Measurements from ENCODE around the gene CCDC159. TPM values are rescaled to one million over a fixed set of nuclear protein-coding genes. Genes with fewer than 3 reads are reported as not detected.

Gene CCDC159
- total and polyA plus RNA-seq, 2 of the 13 experiments (the other 11 are each of a cell fraction or from before 2014, with no cell fraction given): 1.7 to 6.3 TPM

DNA sequence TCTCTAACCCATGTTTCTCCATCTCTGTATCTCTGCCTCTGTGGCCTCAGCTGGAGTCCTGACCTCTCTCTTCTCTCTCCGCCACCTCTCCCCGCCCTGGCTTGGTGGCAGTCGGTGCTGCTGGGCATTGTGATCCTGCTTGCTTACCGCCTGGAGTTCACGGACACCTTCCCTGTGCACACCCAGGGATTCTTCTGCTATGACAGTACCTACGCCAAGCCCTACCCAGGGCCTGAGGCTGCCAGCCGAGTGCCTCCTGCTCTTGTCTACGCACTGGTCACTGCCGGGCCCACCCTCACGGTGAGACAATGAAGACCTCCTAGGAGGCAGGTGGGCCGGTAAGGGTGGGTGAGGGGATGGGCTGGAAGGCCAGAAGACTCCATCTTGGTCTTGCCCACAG, 13.1 kb downstream of the CCDC159 start:
- H3K4me3 ChIP-seq (replicated peaks in 1 of 3; ENCODE audit: insufficient read depth in 1 of 3, low read depth in 2 of 3, low read length in 3 of 3): no peak overlapping the region
- in situ Hi-C loops (cut with HindIII; ENCODE audit: extremely low pct_ligation_motif_present, low pct_unique_long_range_greater_than_20kb): no loop called here
- WGBS (ENCODE audit: low lambda C conversion rate): 92% methylated on average over 8 of the region's 11 CpGs
- H3K9ac ChIP-seq (ENCODE audit: insufficient read depth, low read depth, low read length): no peak overlapping the region
- intact Hi-C loops (cut with micrococcal nuclease; ENCODE audit: unreplicated experiment): no loop called here
- no peaks in the 10 kb centered on the region for H3K9me3 ChIP-seq (ENCODE audit: low read length)
- TF ChIP-seq AGO1 (IDR thresholded peaks at IDR 0.05; ENCODE audit: low read depth, low read length, poor library complexity, severe bottlenecking) (peak; percentile 42), AGO2 (optimal IDR thresholded peaks at IDR 0.05; ENCODE audit: low read depth, low read length) (peak; percentile 39), PRMT3 (CRISPR knock-in tag; IDR thresholded peaks at IDR 0.05; ENCODE audit: borderline replicate concordance, low read depth) (no peak), BCL3 (CRISPR knock-in tag; IDR thresholded peaks at IDR 0.05) (no peak)
- H3K4me1 ChIP-seq (ENCODE audit: insufficient read depth, low read length): peaks cover 10% of the 10 kb centered on the region
- no peaks in the 10 kb centered on the region for H3K27me3 ChIP-seq (ENCODE audit: control insufficient read depth in 1 of 2, insufficient read depth in 2 of 2, low read length in 2 of 2)
- FAIRE-seq (no peak), DNase-seq (ENCODE audit: low spot score) (no peak), ATAC-seq (no peak)
- no TSS peak for BruUV-seq (replicated peaks)
- H3K36me3 ChIP-seq (replicated peaks in 1 of 2; ENCODE audit: control insufficient read depth in 1 of 2, insufficient read depth in 2 of 2, low read length in 2 of 2): no peaks in the 10 kb centered on the region; a peak in 1 of 5 replicates
- no peak overlapping the region for H3K27ac ChIP-seq (ENCODE audit: extremely low read length, insufficient read depth, low read length)
- POLR2A ChIA-PET: no interaction called here
- H3K79me2 ChIP-seq (ENCODE audit: insufficient read depth, low read length): no peaks in the 10 kb centered on the region
- CTCF ChIA-PET (ENCODE audit: low intra/inter-chr PET ratio, low total read pairs): no interaction called here
- no peak overlapping the region for H2AFZ ChIP-seq (ENCODE audit: low read length)
- no peak overlapping the region for H3K4me2 ChIP-seq (ENCODE audit: low read depth, low read length)
- no peaks in the 10 kb centered on the region for H4K20me1 ChIP-seq (ENCODE audit: insufficient read depth, low read length)

DNA sequence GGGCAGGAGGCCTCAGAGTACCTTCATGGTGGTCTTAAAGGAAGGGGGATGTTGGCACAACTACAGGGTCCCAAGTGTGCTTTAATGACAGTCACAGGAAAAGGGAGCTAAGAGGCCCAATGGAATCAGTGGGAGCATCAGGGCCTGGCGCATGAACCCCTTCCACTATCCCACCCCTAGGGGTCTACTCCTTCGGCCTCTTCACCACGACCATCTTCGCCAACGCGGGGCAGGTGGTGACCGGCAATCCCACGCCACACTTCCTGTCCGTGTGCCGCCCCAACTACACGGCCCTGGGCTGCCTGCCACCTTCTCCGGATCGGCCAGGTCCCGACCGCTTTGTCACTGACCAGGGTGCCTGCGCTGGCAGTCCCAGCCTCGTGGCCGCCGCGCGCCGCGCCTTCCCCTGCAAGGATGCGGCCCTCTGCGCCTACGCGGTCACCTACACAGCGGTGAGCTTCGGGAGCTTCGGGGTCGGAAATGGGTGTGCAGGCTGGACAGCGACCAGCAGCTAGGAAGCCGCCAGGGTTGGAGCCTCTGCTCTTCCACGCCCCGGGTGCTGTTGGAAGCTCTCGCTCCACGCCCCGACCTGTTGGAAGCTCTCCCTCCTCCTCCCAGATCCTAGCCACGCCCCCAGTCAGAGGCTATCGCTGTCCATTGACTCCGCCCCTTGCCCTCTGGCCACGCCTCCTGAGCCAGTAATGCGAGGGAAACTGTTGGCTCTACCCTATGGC, 14.9 kb downstream of the CCDC159 start:
- H3K27ac ChIP-seq (ENCODE audit: extremely low read length, insufficient read depth, low read length): no peak overlapping the region
- H2AFZ ChIP-seq (ENCODE audit: low read length): no peak overlapping the region
- no peaks in the 10 kb centered on the region for H3K79me2 ChIP-seq (ENCODE audit: insufficient read depth, low read length)
- H4K20me1 ChIP-seq (ENCODE audit: insufficient read depth, low read length): no peaks in the 10 kb centered on the region
- H3K36me3 ChIP-seq (replicated peaks in 1 of 2; ENCODE audit: control insufficient read depth in 1 of 2, insufficient read depth in 2 of 2, low read length in 2 of 2): peaks cover 0 to 5% of the 10 kb centered on the region in 2 experiments; a peak in 3 of 5 replicates
- in situ Hi-C loops (cut with HindIII; ENCODE audit: extremely low pct_ligation_motif_present, low pct_unique_long_range_greater_than_20kb): no loop called here
- ChIA-PET POLR2A (interaction anchor here (1.1 kb wide), 1 partner anchor 14 kb away, joined by 5 read pairs; the partner anchor contains the start of gene SWSAP1), CTCF (ENCODE audit: low intra/inter-chr PET ratio, low total read pairs) (no interaction called here)
- peaks cover 3% of the 10 kb centered on the region for H3K4me1 ChIP-seq (ENCODE audit: insufficient read depth, low read length)
- 92% methylated on average over 43 of the region's 43 CpGs for WGBS (ENCODE audit: low lambda C conversion rate)
- intact Hi-C loops (cut with micrococcal nuclease; ENCODE audit: unreplicated experiment): no loop called here
- DNase-seq (ENCODE audit: low spot score): no peak
- no peak for ATAC-seq
- no peak for FAIRE-seq
- BruUV-seq (replicated peaks): no TSS peak
- H3K27me3 ChIP-seq (ENCODE audit: control insufficient read depth in 1 of 2, insufficient read depth in 2 of 2, low read length in 2 of 2): no peaks in the 10 kb centered on the region
- no peak overlapping the region for H3K4me2 ChIP-seq (ENCODE audit: low read depth, low read length)
- H3K9ac ChIP-seq (ENCODE audit: insufficient read depth, low read depth, low read length): no peak overlapping the region
- no peaks in the 10 kb centered on the region for H3K9me3 ChIP-seq (ENCODE audit: low read length)
- H3K4me3 ChIP-seq (replicated peaks in 1 of 3; ENCODE audit: insufficient read depth in 1 of 3, low read depth in 2 of 3, low read length in 3 of 3): no peak overlapping the region
- TF ChIP-seq RFX3 (CRISPR knock-in tag; IDR thresholded peaks at IDR 0.05) (no peak), AGO1 (IDR thresholded peaks at IDR 0.05; ENCODE audit: low read depth, low read length, poor library complexity, severe bottlenecking) (peak; percentile 30), SNAI1 (CRISPR knock-in tag; IDR thresholded peaks at IDR 0.05; ENCODE audit: borderline replicate concordance) (no peak), PRMT3 (CRISPR knock-in tag; IDR thresholded peaks at IDR 0.05; ENCODE audit: borderline replicate concordance, low read depth) (no peak), HDAC1 (CRISPR knock-in tag; IDR thresholded peaks at IDR 0.05) (no peak), ZZZ3 (CRISPR knock-in tag; IDR thresholded peaks at IDR 0.05; ENCODE audit: borderline replicate concordance) (no peak), CBFB (CRISPR knock-in tag; IDR thresholded peaks at IDR 0.05) (no peak), NRL (CRISPR knock-in tag; IDR thresholded peaks at IDR 0.05; ENCODE audit: borderline replicate concordance) (no peak), AGO2 (optimal IDR thresholded peaks at IDR 0.05; ENCODE audit: low read depth, low read length) (peak; percentile 77), RBFOX2 (IDR thresholded peaks at IDR 0.05; ENCODE audit: low read depth, low read length) (0 out of 2 replicates have a peak, but pooled peaks have one; percentile 46), EZH2 (conservative IDR thresholded peaks at IDR 0.05; ENCODE audit: low read depth, low read length) (no peak)
- TF ChIP-seq, protein P1, sequence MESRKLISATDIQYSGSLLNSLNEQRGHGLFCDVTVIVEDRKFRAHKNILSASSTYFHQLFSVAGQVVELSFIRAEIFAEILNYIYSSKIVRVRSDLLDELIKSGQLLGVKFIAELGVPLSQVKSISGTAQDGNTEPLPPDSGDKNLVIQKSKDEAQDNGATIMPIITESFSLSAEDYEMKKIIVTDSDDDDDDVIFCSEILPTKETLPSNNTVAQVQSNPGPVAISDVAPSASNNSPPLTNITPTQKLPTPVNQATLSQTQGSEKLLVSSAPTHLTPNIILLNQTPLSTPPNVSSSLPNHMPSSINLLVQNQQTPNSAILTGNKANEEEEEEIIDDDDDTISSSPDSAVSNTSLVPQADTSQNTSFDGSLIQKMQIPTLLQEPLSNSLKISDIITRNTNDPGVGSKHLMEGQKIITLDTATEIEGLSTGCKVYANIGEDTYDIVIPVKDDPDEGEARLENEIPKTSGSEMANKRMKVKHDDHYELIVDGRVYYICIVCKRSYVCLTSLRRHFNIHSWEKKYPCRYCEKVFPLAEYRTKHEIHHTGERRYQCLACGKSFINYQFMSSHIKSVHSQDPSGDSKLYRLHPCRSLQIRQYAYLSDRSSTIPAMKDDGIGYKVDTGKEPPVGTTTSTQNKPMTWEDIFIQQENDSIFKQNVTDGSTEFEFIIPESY (CRISPR knock-in tag; IDR thresholded peaks at IDR 0.05): no peak
